AG08396 (cell line): ENCODE data around the gene SCRN1.

ENCODE experiments used
- DNase-seq: peaks from one replicate; pipeline ENCODE4 v3.0.0; 2012; ENCODE audit warnings: low spot score, mixed read lengths

The SCRN1 gene

DNA sequence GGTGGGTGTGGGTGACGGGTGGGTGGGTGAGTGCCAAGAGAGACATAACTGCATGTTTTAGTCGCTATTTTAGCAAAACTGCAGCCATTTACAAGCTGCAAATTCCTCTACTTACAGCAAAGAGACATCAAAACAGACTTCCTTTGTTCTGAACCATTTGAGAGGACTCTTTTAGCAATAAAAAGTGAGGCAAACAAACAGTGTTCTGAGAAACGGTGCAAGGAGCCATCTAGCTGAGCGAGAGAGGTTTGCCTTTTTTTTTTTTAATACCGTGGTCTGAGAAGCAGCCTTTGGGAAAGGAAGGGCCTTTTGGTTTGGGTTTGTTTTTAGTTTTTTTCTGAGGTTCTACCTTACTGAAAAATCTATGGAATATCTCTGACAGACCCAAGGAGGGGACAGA lies 62.9 kb downstream of the SCRN1 start:
- no peak for DNase-seq

DNA sequence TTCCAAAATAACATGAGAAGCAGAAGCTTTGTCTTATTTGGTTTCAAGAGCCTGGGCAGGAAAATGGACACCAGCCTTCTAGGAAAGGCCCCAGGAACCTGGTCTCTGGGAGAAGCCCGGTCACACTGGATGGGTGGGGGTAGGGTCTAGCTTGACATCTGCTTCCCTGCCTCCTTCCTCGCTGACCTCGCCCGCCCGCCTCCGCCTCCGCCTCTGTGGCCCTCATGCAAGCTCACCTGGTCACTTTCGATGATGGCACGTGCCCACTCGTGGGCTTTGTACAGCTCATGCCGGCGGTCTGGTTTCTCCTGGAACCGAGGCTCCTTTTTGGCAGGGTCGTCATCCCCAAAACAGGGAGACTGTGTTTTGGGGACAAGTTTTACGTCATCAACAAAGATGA lies 63.4 kb downstream of the SCRN1 start:
- DNase-seq: no peak

DNA sequence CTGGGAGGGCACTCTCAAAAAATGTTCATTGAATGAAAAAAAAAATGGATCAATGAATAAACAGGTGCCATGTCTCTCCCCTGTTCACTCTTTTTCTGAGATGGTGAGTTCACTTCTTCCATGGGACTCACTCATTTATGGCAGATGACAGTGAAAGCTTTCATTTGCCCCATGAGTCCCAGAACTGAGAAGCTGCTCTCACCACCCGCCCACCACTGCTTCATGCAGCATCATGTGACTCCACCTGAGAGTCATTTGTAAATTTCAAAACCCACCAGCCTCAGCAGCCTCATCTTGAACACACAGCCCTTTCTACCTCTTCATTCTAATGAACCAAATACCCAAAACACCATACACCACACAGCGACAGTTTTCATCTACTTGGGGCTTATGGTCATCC lies 64.9 kb downstream of the SCRN1 start:
- no peak for DNase-seq

DNA sequence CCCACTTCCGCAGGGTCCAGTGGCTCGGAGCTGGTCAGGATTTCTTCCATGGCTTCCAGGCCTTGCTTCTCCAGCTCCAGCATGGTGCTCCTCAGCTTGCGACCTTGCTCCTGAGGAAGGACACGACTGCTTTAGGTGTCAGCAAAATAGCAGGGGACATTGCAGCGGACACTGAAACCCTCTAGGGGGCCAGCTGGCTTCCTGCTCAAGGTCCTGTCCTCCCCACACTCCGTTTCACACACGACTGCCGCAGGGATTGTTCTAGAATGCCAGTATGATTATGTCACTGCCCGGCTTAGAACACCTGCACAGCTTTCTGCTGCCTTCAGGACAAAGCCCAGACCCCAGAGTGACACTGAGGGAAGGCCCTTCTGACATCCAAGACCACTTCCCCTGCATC lies 65.6 kb downstream of the SCRN1 start:
- DNase-seq: no peak

DNA sequence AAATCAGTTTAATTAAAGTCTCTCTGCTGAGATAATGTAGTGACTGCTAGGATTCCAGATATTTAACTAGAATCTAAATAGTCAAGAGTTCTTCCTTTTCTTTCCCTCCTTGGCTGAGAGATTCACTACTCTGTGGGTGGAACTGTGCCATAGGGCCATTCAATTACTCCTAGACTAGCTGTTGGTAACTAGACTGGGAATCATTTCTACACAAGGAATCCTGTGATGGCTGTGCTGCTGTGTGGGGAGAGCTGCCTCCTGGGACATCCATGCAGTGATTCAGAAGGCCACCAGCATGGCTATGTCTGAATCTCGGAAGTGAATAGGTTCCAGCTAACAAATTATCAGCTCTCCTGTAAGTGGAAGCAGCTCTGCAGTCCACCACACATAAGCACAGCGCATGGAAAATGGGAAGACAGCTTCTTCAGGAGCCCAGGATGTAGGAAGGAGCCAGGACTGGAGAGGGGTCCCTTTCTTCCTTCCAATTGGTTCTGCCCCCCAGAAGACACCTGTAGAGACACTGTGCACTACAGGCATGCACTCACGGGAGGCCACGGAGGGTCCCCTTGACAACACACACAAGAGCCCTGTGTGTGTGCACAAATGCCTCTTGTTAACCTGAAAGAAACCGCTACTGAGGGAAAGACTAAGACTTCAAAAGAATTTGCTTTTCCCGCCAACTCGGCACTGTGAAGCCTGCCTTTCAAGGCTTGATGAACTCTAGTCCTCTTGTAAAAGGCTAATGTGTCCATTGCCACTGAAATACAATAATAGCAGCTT lies 66.5 kb downstream of the SCRN1 start:
- DNase-seq: no peak

DNA sequence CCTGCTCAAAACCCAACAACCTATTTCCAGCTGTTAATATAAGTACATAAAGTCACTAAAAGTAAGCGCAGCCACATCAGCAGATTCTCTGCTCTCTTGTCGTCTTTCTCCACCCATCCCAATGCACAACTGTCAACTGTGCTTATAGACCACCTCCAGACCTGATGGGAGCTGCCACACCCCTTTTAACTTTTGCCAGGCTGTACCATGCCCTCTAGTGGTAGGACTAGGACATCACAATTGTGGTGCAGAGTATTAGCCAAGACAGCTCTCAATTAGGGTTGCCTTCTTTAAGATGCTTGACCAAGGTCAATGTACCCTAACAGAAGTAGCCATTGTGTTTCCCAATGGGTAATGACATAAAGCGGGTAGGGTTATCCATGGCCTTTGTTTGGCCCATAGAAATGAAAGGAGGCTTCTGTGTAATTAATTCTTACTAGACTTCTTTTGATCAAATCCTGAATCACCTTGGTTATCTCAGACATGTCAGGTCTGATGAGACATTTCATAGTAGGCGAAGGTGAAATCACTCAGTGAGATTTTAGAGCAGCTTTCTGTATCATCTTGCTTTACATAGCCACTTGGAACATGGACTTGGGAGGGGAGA lies 68.1 kb downstream of the SCRN1 start:
- DNase-seq: peak; percentile 61

DNA sequence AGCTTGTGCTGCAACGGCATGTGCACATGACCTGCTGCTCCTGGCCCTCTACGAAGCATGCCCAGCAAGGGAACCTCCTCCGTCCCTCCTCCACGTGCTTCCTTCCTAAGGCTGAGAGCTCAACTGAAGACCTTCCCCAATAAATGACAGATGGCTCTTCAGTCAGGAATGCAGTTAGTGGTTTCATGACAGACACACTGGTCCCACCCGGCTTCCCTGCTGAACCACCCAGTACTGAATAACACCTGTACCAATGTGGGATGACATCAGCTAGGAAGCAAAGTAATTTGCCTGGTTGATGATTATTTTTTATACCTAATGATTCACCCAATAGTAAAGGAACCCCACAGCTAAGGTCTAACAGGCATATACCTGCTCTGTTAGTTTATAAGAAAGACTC lies 69.1 kb downstream of the SCRN1 start:
- no peak for DNase-seq

DNA sequence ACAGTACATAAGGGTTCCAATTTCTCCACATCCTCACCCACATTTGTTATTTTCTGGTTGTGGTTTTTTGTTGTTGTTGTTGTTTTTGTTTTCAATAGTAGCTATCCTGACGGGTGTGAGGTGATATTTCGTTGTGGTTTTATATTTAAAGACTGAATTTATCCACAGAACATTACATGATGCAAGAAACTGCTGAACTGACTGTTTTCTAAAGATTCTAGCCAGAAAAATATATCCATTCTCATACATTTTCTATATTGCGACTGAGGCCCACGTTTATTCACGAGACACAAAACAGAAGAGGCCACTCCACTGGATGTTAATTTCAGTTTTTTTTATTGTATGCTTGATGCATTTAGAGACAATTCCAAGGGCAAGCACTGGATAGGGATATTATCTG lies 69.8 kb downstream of the SCRN1 start:
- no peak for DNase-seq

DNA sequence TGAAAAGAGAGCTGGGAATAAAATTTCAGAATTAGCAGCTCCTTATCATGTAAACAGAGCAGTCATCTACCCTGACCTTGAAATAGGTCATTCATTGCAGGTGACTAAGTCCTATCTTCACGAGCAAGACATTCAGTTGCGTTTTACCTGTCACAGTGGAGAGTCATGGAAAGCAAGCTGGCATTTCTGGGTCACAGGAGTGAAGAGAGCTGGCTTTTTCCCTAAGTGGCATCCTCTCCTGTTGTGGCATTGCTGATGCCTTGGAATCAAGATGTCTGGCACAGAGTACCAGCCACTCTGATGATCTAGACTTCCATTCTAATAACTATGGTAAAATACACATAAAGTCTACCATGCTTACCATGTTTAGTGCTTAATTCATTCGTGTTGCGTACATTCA lies 70.8 kb downstream of the SCRN1 start:
- DNase-seq: no peak

DNA sequence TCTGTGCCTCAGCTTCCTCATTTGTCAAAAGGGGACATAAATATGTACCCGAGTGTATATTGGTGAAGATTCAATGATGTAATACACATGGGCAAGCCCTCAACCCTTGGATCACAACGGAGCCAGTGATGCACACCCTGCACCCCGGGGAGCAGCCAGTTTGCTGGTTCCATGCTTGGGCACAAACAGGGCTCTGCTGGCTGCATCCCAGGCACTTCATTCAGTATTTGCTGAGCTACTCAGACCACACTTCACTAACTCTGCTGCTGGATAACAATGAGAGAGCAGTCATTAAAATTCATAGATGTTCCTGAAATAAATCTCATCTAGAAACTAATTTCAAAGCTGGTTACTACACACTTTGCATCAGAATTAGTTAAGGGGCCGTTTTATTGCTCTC lies 72.0 kb downstream of the SCRN1 start:
- DNase-seq: no peak

DNA sequence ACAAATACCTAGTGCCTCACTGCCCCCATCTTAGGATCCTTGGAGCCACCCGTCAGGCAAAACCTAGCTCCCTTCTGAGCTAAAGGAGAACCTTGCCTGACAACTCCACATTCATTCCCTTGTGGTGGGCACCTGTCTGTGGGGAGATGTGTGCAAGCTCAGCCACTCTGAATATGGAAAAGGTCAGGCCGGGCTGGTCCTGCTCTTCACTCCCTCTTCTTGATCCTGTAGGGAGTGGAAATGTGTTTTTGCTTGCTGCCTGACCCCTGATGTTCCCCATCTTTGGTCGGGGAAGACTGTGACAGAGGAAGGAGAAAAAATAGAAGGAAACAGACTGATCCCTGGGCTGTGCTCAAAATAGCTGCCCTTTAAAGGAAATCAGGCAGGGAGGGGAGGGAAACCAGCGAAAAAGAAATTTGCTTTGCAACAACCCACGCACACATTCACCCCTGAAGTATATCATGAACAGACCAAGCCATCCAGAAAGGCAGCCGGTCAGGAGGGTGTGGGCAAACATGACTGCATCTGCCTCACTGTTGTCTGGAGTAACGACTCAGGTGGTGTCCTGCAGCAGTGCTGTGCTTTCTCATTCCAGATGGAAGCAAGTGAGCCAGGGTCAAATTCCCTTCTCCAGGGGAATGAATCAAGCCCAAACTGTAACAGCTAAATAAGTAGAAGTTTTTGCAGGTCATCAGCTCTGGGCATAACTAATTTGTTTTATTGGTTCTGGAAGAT lies 74.0 kb downstream of the SCRN1 start:
- DNase-seq: no peak

DNA sequence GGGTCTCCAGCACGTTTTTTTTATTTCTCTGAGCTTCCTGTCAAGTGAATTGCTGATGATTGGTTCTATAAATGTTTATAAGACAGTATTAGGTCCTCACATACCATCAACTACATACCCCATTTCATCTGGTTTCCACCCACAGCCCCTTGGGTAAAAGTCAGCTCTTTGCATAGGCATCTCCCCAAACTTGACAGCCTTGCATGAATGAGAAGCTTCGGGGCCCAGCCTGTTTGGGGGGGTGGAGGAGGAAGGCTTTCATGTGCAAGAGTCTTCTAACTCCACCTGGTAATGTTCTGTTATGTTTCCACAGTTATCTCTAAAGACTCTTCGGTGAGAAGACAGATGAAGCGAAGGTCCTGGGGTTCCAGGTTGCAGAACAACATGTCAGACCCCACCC lies 75.4 kb downstream of the SCRN1 start:
- no peak for DNase-seq

DNA sequence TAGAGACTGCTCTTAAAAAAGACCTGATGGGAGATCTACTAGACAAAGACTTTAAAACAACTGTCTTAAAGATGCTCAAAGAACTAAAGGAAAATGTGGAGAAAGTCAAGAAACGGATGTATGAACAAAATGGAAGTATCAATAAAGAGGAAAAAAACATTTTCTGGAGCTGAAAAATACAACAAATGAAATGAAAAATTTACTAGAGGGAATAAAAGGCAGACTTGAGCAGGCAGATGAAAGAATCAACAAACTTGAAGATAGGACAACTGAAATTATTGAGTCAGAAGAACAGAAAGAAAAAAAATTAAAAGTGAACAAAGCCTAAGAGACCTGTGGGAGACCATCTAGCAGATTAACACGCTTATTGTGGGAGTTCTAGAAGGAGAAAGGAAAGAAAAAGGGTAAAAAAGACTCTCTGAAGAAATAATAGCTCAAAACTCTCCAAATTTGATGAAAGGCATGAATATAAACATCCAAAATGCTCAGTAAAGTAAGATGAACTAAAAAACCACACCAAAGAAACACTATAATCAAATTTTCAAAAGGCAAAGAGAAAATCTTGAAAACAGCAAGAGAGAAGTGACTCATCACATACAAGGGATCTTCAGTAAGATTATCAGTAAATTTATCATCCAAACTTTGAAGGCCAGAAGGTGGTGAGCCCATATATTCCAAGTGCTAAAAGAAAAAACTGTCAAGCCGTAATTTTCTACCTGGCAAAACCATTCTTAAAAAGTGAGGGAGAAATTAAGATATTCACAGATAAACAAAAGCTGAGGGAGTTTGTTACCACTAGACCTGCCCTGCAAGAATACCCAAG lies 83.2 kb downstream of the SCRN1 start:
- no peak for DNase-seq

DNA sequence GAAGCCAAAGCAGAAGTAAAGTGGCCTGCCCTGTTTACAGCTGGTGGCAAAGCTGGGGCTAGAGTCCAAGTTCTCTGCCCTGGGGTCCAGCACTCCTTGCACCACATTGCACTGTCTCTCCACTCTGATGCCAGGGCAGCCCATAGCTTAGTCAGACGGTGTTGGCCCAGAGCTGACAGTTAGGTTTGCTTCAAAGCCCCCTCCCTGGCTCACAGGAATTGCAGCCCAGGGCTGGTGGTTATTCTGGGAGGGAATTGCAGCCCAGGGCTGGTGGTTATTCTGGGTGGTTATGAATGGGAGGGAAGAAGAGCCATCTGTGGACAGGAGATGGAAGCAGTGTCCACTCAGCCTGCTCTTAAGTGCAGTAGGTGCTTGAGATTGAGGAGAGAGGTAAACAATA lies 88.9 kb downstream of the SCRN1 start:
- no peak for DNase-seq

DNA sequence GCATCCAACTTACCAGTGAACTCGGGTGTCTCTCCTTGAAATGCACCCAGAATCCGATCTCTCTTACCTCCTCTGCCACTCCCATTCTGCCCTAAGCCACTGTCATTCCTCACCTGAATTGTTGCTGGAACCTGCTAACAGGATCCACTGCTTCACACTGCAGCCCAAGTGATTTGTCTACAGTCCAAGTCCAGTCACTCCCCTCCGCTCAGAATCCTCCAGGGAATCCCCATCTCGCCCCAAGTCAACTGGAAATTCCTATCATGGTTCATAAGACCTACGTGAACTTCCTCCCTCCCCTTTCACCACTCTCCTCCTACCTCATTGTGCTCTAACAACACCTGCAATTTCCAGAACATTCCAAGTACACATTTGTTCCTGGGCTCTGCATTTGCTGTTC lies 91.3 kb downstream of the SCRN1 start:
- no peak for DNase-seq

DNA sequence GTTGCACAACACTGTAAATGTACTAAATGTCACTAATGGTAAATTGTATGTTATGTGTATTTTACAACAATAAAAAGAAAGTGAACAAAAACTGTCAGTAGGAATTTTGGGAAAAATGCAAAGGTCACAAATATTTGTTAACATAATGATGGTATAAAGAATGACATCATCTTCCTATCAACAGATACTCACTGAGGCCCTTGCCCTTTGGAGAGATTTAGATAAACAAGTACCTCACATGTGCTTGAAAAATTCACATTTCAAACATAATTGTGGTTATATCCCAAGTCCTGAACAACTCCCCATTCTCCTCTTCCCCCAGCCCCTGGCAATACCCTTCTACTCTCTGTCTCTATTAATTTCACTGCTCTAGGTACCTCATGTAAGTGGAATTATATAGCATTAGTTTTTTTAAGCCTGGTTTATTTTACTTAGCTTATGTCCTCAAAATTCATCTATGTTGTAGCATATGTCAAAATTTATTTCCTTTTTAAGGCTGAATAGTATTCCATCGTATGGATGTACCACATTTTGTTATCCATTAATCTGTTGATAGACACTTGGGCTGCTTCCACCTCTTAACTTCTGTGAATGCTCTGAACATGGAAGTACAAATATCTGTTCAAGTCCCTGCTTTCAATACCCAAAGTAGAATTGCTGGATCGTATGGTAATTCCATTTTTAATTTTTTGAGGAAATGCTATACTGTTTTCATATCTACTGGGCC lies 92.8 kb downstream of the SCRN1 start:
- DNase-seq: no peak

DNA sequence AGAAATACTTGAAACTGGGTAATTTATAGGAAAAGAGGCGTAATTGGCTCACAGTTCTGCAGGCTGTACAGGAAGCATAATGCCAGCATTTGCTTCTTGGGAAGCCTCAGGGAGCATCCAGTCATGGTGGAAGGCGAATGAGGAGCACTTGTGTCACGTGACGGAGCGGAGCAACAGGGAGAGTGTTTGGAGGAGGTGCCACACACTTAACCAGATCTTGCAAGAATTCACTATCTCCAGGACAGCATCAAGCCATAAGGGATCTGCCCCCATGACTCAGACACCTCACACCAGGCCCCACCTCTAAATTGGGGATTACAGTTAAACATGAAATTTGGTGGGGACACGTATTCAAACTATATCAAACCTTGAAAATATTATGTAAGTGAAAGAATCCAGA lies 94.0 kb downstream of the SCRN1 start:
- no peak for DNase-seq

DNA sequence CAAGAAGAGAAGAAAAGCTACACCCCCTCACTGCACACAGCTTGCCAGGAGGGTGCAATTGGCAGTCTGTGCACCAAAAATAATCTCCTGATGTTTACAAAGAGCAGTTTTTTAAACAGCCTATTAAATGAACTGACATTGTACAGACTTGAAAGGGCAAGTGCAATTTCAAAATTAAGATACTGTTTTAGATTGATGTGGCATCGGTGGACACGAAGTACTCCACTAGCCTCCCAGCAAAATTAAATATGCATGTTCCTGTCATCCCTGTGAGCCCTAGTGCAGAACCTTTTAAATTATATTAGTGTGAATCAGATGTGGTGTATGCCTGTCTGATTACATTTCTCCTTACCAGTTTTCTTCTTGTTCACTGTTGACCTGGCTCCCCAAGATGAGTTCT lies 95.3 kb downstream of the SCRN1 start:
- no peak for DNase-seq

DNA sequence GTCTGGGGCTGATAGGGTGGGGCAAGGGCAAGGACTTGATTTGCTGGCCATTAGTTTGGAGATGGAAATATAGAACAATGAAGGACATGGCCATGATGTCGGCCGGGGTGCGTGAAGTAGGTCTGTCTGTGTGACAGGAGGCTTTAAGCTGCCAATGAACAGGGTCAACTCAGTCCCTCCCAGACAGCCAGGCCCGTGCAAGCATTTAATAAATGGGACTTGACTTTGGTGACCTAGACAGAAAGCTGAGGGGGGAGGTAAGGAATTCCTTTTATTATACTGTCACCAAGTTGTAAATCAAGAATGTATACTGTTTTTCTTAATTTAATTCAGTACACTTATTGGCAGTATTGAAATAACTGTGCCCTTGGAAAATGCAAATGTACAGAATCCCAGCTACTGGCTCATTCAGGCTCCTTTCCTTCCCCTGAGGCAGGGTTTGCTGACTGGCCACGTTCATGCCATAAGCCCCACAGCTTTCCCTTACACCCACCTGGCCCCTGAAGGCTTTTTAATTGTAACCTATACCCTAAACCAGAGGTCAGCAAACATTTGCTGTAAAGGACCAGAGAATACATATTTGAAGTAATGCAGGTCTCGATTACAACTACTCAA lies 96.1 kb downstream of the SCRN1 start:
- DNase-seq: no peak

DNA sequence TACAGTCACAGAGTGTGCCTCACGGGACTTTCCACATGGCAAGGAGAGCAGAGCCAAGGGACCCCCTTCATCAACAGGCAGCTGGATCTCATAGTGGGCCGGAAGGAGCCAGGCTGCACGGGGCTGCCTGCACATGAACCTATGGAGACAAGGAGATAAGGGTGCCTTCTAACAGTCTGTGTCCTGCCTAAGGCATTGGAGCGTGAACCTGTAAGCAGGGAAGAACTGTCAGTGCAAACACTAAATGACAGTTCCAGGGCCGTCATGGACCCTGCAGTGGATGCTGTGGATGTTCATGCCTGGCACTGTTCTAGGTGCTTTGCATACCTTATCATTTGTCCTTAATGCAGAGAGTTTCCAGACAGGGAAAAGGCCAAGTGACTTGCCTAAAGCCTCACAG lies 97.4 kb downstream of the SCRN1 start:
- no peak for DNase-seq

DNA sequence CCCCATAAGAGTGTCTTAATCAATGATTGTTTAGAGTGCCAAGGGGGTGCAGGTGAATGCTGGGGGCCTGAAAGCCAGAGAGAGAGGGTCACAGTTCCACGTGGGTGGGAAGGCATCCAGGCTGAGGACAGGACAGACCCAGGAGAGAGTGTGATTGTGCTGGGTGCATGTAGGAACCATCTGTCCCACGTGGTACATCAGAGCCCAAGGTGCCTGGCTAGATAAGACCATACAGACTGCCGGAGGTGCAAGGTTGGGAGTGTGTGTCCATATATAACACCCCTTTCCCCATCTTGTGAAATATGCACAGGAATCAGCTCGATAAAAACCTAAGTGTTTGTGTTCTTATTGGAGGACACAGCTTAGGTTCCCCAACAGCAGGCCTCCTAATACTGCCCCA lies 97.8 kb downstream of the SCRN1 start:
- DNase-seq: no peak
